Activated CD8-positive, alpha-beta T cell treated with anti-CD3 and anti-CD28 coated beads for 36 hours (primary cell): Measurements from ENCODE around the gene SETD1A. TPM values are rescaled to one million over a fixed set of nuclear protein-coding genes. Genes with fewer than 3 reads are reported as not detected.

ENCODE experiments used
- ATAC-seq: fragments of 200-7000 bp; cut with Tn5 transposase; one replicate; pipeline ENCODE4 v1.10.0; 2021; ENCODE audit warnings: mild to moderate bottlenecking, moderate library complexity
- CTCF ChIA-PET: fragments of 350-600 bp; sonication (Branson Sonifier 250); formaldehyde crosslinking; loops from one replicate; lab custom pipeline; 2021; ENCODE audit warnings: antibody characterized with exemption; lab: Charles Lee
- POLR2A ChIA-PET: fragments of 350-600 bp; sonication (Branson Sonifier 250); formaldehyde crosslinking; loops from one replicate; lab custom pipeline; 2021; ENCODE audit warnings: antibody characterized with exemption; lab: Charles Lee
- DNase-seq: peaks from one replicate; pipeline ENCODE4 v3.0.0-alpha.2; 2020
- H3K27ac Mint-ChIP-seq: one replicate; pipeline ENCODE4 v1.8.0; 2021; ENCODE audit warnings: mild to moderate bottlenecking, mixed read lengths
- H3K27me3 Mint-ChIP-seq: one replicate; pipeline ENCODE4 v1.8.0; 2021; ENCODE audit warnings: mixed read lengths
- H3K36me3 Mint-ChIP-seq: one replicate; pipeline ENCODE4 v1.8.0; 2021; ENCODE audit warnings: low read depth, mixed read lengths
- H3K4me1 Mint-ChIP-seq: one replicate; pipeline ENCODE4 v1.8.0; 2021; ENCODE audit warnings: low read depth, mixed read lengths
- H3K4me3 Mint-ChIP-seq: one replicate; pipeline ENCODE4 v1.8.0; 2021; ENCODE audit warnings: mild to moderate bottlenecking, moderate library complexity, mixed read lengths
- H3K9me3 Mint-ChIP-seq: one replicate; pipeline ENCODE4 v1.8.0; 2021; ENCODE audit warnings: mixed read lengths
- intact Hi-C: fragments of 100-400 bp; cut with micrococcal nuclease; formaldehyde crosslinking; loops from one replicate; pipeline ENCODE4 v1.10.0; 2022
- total RNA-seq, 2 experiments: library from RNA; stranded (reverse); gene quantifications; one replicate each; pipeline ENCODE4 v1.2.3, GENCODE V29; 2021
- TF ChIP-seq, protein P1 (sequence below): fragments of 200-600 bp; IDR thresholded peaks from one replicate; pipeline ENCODE4 v1.8.0; 2022; ENCODE audit warnings: antibody characterized with exemption, mild to moderate bottlenecking

SETD1A gene
- total RNA-seq, 2 experiments from 2014 or later: 18.0 to 19.2 TPM

DNA sequence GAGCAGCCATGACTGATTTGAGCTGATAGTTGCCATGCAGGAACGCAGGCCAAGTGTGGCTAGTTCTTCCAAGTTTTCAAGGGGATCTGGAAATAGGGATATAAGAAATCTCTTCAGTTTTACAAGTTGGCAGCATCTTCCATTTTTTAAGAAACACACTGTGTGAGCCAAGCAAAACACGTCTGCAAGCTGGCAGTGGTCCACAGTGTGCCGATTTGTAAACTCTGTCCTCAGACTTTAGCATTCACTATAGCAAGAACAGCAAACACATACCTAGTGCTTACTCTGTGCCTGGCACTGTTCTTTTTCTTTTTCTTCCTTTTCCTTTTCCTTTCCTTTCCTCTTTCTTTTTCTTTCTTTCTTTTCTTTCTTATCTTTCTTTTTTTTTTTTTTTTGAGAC lies 5.8 kb upstream of the SETD1A start:
- Mint-ChIP-seq H3K27me3 (no peaks in the 10 kb centered on the region), H3K36me3 (no peaks in the 10 kb centered on the region), H3K4me1 (peaks cover 29% of the 10 kb centered on the region), H3K4me3 (no peak overlapping the region), H3K9me3 (no peaks in the 10 kb centered on the region), H3K27ac (no peak overlapping the region)
- intact Hi-C loops: no loop called here
- ChIA-PET POLR2A (interaction anchor here (2.0 kb wide), 1 partner anchor 229 kb away, joined by 6 read pairs; the partner anchor contains the start of gene FUS), CTCF (interaction anchor here (0.6 to 3.5 kb wide), 2 partner anchors 9 to 16 kb away, joined by 3 to 50 read pairs; no protein-coding TSS in a partner anchor)
- ATAC-seq (no peak), DNase-seq (no peak)
- TF ChIP-seq, protein P1, sequence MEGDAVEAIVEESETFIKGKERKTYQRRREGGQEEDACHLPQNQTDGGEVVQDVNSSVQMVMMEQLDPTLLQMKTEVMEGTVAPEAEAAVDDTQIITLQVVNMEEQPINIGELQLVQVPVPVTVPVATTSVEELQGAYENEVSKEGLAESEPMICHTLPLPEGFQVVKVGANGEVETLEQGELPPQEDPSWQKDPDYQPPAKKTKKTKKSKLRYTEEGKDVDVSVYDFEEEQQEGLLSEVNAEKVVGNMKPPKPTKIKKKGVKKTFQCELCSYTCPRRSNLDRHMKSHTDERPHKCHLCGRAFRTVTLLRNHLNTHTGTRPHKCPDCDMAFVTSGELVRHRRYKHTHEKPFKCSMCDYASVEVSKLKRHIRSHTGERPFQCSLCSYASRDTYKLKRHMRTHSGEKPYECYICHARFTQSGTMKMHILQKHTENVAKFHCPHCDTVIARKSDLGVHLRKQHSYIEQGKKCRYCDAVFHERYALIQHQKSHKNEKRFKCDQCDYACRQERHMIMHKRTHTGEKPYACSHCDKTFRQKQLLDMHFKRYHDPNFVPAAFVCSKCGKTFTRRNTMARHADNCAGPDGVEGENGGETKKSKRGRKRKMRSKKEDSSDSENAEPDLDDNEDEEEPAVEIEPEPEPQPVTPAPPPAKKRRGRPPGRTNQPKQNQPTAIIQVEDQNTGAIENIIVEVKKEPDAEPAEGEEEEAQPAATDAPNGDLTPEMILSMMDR: no peak

DNA sequence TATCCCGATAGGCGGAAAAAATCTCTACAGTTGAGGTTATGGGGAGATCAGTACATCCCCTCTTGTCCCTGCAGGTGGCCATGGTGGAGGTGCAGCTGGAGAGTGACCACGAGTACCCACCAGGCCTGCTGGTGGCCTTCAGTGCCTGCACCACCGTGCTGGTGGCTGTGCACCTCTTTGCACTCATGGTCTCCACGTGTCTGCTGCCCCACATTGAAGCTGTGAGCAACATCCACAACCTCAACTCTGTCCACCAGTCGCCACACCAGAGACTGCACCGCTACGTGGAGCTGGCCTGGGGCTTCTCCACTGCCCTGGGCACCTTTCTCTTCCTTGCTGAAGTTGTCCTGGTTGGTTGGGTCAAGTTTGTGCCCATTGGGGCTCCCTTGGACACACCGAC lies 4.4 kb upstream of the SETD1A start:
- ATAC-seq: no peak
- H3K27ac Mint-ChIP-seq: no peak overlapping the region
- intact Hi-C loops: no loop called here
- ChIA-PET CTCF (interaction anchor here (0.6 to 3.5 kb wide), 13 partner anchors 11 to 916 kb away, joined by 3 to 50 read pairs (median 6); partner anchors contain the start of genes HSD3B7, KAT8, ZNF646 and ZNF668), POLR2A (interaction anchor here (0.6 to 2.1 kb wide), 7 partner anchors 9 to 229 kb away, joined by 3 to 8 read pairs (median 3); partner anchors contain the start of genes ZNF646 and ZNF668)
- H3K36me3 Mint-ChIP-seq: no peaks in the 10 kb centered on the region
- TF ChIP-seq, protein P1: no peak
- H3K4me1 Mint-ChIP-seq: peaks cover 29% of the 10 kb centered on the region
- no peak for DNase-seq
- H3K9me3 Mint-ChIP-seq: no peaks in the 10 kb centered on the region
- H3K27me3 Mint-ChIP-seq: no peaks in the 10 kb centered on the region
- no peak overlapping the region for H3K4me3 Mint-ChIP-seq

DNA sequence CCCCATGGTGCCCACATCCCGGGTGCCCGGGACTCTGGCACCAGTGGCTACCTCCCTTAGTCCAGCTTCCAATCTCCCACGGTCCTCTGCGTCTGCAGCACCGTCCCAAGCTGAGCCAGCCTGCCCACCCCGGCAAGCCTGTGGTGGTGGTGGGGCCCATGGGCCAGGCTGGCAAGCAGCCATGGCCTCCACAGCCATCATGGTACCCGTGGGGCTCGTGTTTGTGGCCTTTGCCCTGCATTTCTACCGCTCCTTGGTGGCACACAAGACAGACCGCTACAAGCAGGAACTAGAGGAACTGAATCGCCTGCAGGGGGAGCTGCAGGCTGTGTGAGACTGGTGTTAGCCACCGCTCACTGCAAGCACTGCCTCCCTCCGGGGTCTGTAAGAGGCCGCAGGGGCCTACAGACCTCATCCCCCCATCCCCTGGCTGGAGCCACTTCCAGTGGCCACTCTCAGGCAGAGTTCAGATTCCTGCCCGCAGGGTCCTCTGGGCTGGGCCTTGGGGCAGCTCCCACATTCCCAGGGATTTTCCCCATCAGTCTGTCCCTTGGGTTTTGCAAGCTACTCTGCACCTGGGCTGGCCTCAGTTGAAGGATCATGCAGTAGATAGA lies 3.9 kb upstream of the SETD1A start:
- ChIA-PET POLR2A (interaction anchor here (0.6 to 2.1 kb wide), 8 partner anchors 10 to 229 kb away, joined by 3 to 8 read pairs (median 4); partner anchors contain the start of genes ZNF646 and ZNF668), CTCF (interaction anchor here (0.6 to 3.5 kb wide), 26 partner anchors 9 to 915 kb away, joined by 3 to 50 read pairs (median 5); partner anchors contain the start of genes ARMC5, HSD3B7, KAT8 and ZNF646)
- no peak overlapping the region for H3K27ac Mint-ChIP-seq
- H3K36me3 Mint-ChIP-seq: peaks cover 3% of the 10 kb centered on the region
- peak; percentile 25 for ATAC-seq
- intact Hi-C loops: no loop called here
- no peaks in the 10 kb centered on the region for H3K27me3 Mint-ChIP-seq
- H3K9me3 Mint-ChIP-seq: no peaks in the 10 kb centered on the region
- DNase-seq: peak; percentile 86
- peaks cover 31% of the 10 kb centered on the region for H3K4me1 Mint-ChIP-seq
- H3K4me3 Mint-ChIP-seq: no peak overlapping the region
- TF ChIP-seq, protein P1: peak; percentile 93

DNA sequence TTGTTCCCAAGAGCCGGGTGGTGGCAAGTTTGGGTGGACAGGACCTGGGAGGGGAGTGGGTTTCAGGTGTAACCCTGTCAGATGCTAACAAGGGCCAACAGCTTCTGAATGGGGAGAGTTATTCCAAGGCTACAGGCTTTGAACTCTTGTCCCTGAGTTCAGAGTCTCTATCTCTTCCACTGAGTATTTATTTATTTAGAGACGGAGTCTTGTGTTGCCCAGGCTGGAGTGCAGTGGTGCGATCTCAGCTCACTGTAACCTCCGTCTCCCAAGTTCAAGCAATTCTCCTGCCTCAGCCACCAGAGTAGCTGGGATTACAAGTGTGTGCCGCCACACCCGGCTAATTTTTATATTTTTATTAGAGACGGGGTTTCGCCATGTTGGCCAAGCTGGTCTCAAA lies 2.6 kb upstream of the SETD1A start:
- Mint-ChIP-seq H3K36me3 (peaks cover 15% of the 10 kb centered on the region), H3K4me1 (peaks cover 38% of the 10 kb centered on the region), H3K4me3 (no peak overlapping the region), H3K9me3 (no peaks in the 10 kb centered on the region), H3K27ac (no peak overlapping the region), H3K27me3 (no peaks in the 10 kb centered on the region)
- ChIA-PET POLR2A (no interaction called here), CTCF (interaction anchor here (1.2 to 3.5 kb wide), 7 partner anchors 13 to 505 kb away, joined by 3 to 50 read pairs (median 6); partner anchors contain the start of gene ARMC5)
- no peak for ATAC-seq
- TF ChIP-seq, protein P1: no peak
- no peak for DNase-seq
- intact Hi-C loops: no loop called here
